Measurements from ENCODE around the gene BCL2L2. TPM values are rescaled to one million over a fixed set of nuclear protein-coding genes. Genes with fewer than 3 reads are reported as not detected.
A peak's percentile ranks its signal among the peaks of the same experiment; 100 is the strongest.

BCL2L2 gene
- total RNA-seq, 5 donors from 2014 or later (not counting 1 experiment from before 2014, with no cell fraction given), result 1.9 to 4.6 (median 2.2) TPM

GRCh38 chr14:23310546-23310945, 3.9 kb downstream of the BCL2L2 start:
- peaks cover 0 to 48% of the 10 kb centered on the region in 2 experiments for H3K27me3 ChIP-seq (replicated peaks in 1 of 2; ENCODE audit: control insufficient read depth in 2 of 2, extremely low read depth in 1 of 2, insufficient read depth in 2 of 2, low read length in 1 of 2)
- no peaks in the 10 kb centered on the region for H3K36me3 Mint-ChIP-seq
- no peak overlapping the region for H3K4me3 ChIP-seq (ENCODE audit: control insufficient read depth in 1 of 2, extremely low read depth in 1 of 2, low read length in 1 of 2)
- no peaks in the 10 kb centered on the region for H3K9me3 Mint-ChIP-seq
- no peak overlapping the region for H3K4me3 Mint-ChIP-seq
- no peaks in the 10 kb centered on the region for H3K9me3 ChIP-seq
- no peak overlapping the region for H3K27ac Mint-ChIP-seq
- peaks cover 19 to 39% of the 10 kb centered on the region in 2 donors for H3K27me3 Mint-ChIP-seq
- POLR2A ChIA-PET, result interaction anchor here in 1 of 2 donors (1.1 kb wide), 1 partner anchor 12 kb away, joined by 3 read pairs; no protein-coding TSS in a partner anchor
- CTCF ChIA-PET, result interaction anchor here (0.5 to 1.1 kb wide), 2 partner anchors 10 to 88 kb away, joined by 4 to 5 read pairs; no protein-coding TSS in a partner anchor
- no CpG with 5 or more reads among the region's 1 CpG for WGBS (ENCODE audit: insufficient coverage)
- no peak overlapping the region for H3K27ac ChIP-seq (ENCODE audit: low read length)
- H3K4me1 ChIP-seq (ENCODE audit: control insufficient read depth in 1 of 2, extremely low read depth in 1 of 2, insufficient read depth in 2 of 2, low read length in 2 of 2), result no peaks in the 10 kb centered on the region
- H3K36me3 ChIP-seq (ENCODE audit: control insufficient read depth in 2 of 2, extremely low read depth in 1 of 2, insufficient read depth in 1 of 2, low read length in 1 of 2), result no peaks in the 10 kb centered on the region
- no peak for ATAC-seq (replicated peaks in 1 of 4)
- DNase-seq, result no peak
- H3K4me1 Mint-ChIP-seq, result peaks cover 0 to 2% (median 0%) of the 10 kb centered on the region in 3 donors

- H3K4me3 Mint-ChIP-seq, result no peak overlapping the region
- WGBS (ENCODE audit: insufficient coverage), result no CpG with 5 or more reads among the region's 5 CpGs
- H3K9me3 ChIP-seq, result no peaks in the 10 kb centered on the region
Measured at GRCh38 chr14:23316300-23316699, 9.7 kb downstream of the BCL2L2 start.

GRCh38 chr14:23319746-23320583, 13.3 kb downstream of the BCL2L2 start:
- ChIA-PET POLR2A (interaction anchor here (0.6 to 3.0 kb wide), 8 partner anchors 15 to 731 kb away, joined by 4 to 30 read pairs (median 8); partner anchors contain the start of genes ACIN1 (in 1 of the 2), C14orf119 (in 1 of the 2), DAD1 (in 1 of the 2) and PPP1R3E (in 1 of the 2)), CTCF (interaction anchor here in 1 of 2 donors (0.6 to 6.6 kb wide), 8 partner anchors 9 to 857 kb away, joined by 3 to 93 read pairs (median 5); partner anchors contain the start of genes ACIN1, C14orf119, HOMEZ and PPP1R3E)
- Mint-ChIP-seq H3K9me3 (no peaks in the 10 kb centered on the region), H3K27me3 (no peaks in the 10 kb centered on the region), H3K4me1 (peaks cover 30 to 32% (median 30%) of the 10 kb centered on the region in 3 donors), H3K36me3 (peaks cover 21% of the 10 kb centered on the region), H3K4me3 (peak overlapping the region; percentile 82 to 93 (median 89)), H3K27ac (peak overlapping the region; percentile 98)
- Histone ChIP-seq H3K4me3 (ENCODE audit: control insufficient read depth in 1 of 2, extremely low read depth in 1 of 2, low read length in 1 of 2) (peak overlapping the region; percentile 52 to 58), H3K9me3 (no peaks in the 10 kb centered on the region), H3K36me3 (ENCODE audit: control insufficient read depth in 2 of 2, extremely low read depth in 1 of 2, insufficient read depth in 1 of 2, low read length in 1 of 2) (peaks cover 6 to 25% of the 10 kb centered on the region in 2 donors), H3K27ac (ENCODE audit: low read length) (peak overlapping the region; percentile 98), H3K27me3 (replicated peaks in 1 of 2; ENCODE audit: control insufficient read depth in 2 of 2, extremely low read depth in 1 of 2, insufficient read depth in 2 of 2, low read length in 1 of 2) (peaks cover 0 to 9% of the 10 kb centered on the region in 2 experiments), H3K4me1 (ENCODE audit: control insufficient read depth in 1 of 2, extremely low read depth in 1 of 2, insufficient read depth in 2 of 2, low read length in 2 of 2) (peaks cover 10 to 26% of the 10 kb centered on the region in 2 experiments)
- 90% methylated on average over 8 of the region's 17 CpGs for WGBS (ENCODE audit: insufficient coverage)
- peak in 2 of 35 experiments; percentile 4 to 12 for DNase-seq
- no peak for ATAC-seq (replicated peaks in 1 of 4)

More at GRCh38 chr14:23316300-23316699, 9.7 kb downstream of the BCL2L2 start:
- no peaks in the 10 kb centered on the region for H3K36me3 Mint-ChIP-seq
- ChIA-PET POLR2A (interaction anchor here (0.6 kb wide), 2 partner anchors 15 to 223 kb away, joined by 3 read pairs; no protein-coding TSS in a partner anchor), CTCF (no interaction called here)
- Histone ChIP-seq H3K36me3 (ENCODE audit: control insufficient read depth in 2 of 2, extremely low read depth in 1 of 2, insufficient read depth in 1 of 2, low read length in 1 of 2) (no peaks in the 10 kb centered on the region), H3K27me3 (replicated peaks in 1 of 2; ENCODE audit: control insufficient read depth in 2 of 2, extremely low read depth in 1 of 2, insufficient read depth in 2 of 2, low read length in 1 of 2) (peaks cover 0 to 9% of the 10 kb centered on the region in 2 experiments), H3K4me3 (ENCODE audit: control insufficient read depth in 1 of 2, extremely low read depth in 1 of 2, low read length in 1 of 2) (no peak overlapping the region), H3K4me1 (ENCODE audit: control insufficient read depth in 1 of 2, extremely low read depth in 1 of 2, insufficient read depth in 2 of 2, low read length in 2 of 2) (peaks cover 4 to 11% of the 10 kb centered on the region in 2 experiments), H3K27ac (ENCODE audit: low read length) (no peak overlapping the region)
- H3K27me3 Mint-ChIP-seq, result no peaks in the 10 kb centered on the region
- peaks cover 11 to 15% (median 14%) of the 10 kb centered on the region in 3 donors for H3K4me1 Mint-ChIP-seq
- ATAC-seq (replicated peaks in 1 of 4), result no peak
- no peaks in the 10 kb centered on the region for H3K9me3 Mint-ChIP-seq
- DNase-seq, result no peak
- no peak overlapping the region for H3K27ac Mint-ChIP-seq

- Mint-ChIP-seq H3K36me3 (peaks cover 23% of the 10 kb centered on the region), H3K4me3 (peak within 1 kb of the TSS; percentile 88 to 93 (median 90)), H3K27ac (peak within 1 kb of the TSS; percentile 98), H3K9me3 (no peaks in the 10 kb centered on the region), H3K27me3 (no peaks in the 10 kb centered on the region), H3K4me1 (peaks cover 30 to 32% (median 30%) of the 10 kb centered on the region in 3 donors)
- Histone ChIP-seq H3K27me3 (replicated peaks in 1 of 2; ENCODE audit: control insufficient read depth in 2 of 2, extremely low read depth in 1 of 2, insufficient read depth in 2 of 2, low read length in 1 of 2) (peaks cover 0 to 9% of the 10 kb centered on the region in 2 experiments), H3K36me3 (ENCODE audit: control insufficient read depth in 2 of 2, extremely low read depth in 1 of 2, insufficient read depth in 1 of 2, low read length in 1 of 2) (peaks cover 6 to 32% of the 10 kb centered on the region in 2 donors), H3K27ac (ENCODE audit: low read length) (peak within 1 kb of the TSS; percentile 98), H3K9me3 (no peaks in the 10 kb centered on the region), H3K4me1 (ENCODE audit: control insufficient read depth in 1 of 2, extremely low read depth in 1 of 2, insufficient read depth in 2 of 2, low read length in 2 of 2) (peaks cover 10 to 26% of the 10 kb centered on the region in 2 experiments), H3K4me3 (ENCODE audit: control insufficient read depth in 1 of 2, extremely low read depth in 1 of 2, low read length in 1 of 2) (peak within 1 kb of the TSS; percentile 80 to 92)
- ATAC-seq (replicated peaks in 1 of 4) (peak; percentile 87 to 89 (median 88)), DNase-seq (peak; percentile 93 to 100 (median 98))
- WGBS (ENCODE audit: insufficient coverage), result under 1% methylated on average over 60 of the region's 63 CpGs
- ChIA-PET POLR2A (interaction anchor here (0.6 to 3.0 kb wide), 14 partner anchors 16 to 1580 kb away, joined by 3 to 30 read pairs (median 4); partner anchors contain the start of genes ABHD4 (in 1 of the 2), ACIN1 (in 1 of the 2), C14orf119 (in 1 of the 2) and DAD1 (in 1 of the 2)), CTCF (interaction anchor here (0.7 to 6.6 kb wide), 24 partner anchors 8 to 1884 kb away, joined by 3 to 93 read pairs (median 4); partner anchors contain the start of genes ACIN1 (in 1 of the 2), BCL2L2 (in 1 of the 2), C14orf119 (in 1 of the 2) and HOMEZ (in 1 of the 2))
Measured at GRCh38 chr14:23320584-23321571, 14.2 kb downstream of the BCL2L2 start, which contains the start of gene PABPN1. PABPN1 (plus strand) TSS chr14:23321457; CDS start chr14:23321470, 13 bp downstream.

All from T-cell (primary cell).